ENCODE results near the gene GCC2.

GCC2 gene

GRCh38 chr2:108541451-108541850 lies 92.4 kb downstream of the GCC2 start:
- TF ChIP-seq FOXP2 (optimal IDR thresholded peaks at IDR 0.05; ENCODE audit: borderline replicate concordance, extremely low read depth, extremely low read length, insufficient read depth) (no peak), POLR2AphosphoS5 (IDR thresholded peaks at IDR 0.05; ENCODE audit: low read depth, low read length) (no peak), SIN3A (IDR thresholded peaks at IDR 0.05; ENCODE audit: borderline replicate concordance, insufficient read depth, low read length) (no peak), TAF1 (IDR thresholded peaks at IDR 0.05; ENCODE audit: borderline replicate concordance, insufficient read depth, low read length) (no peak)
- TF ChIP-seq, protein P1, sequence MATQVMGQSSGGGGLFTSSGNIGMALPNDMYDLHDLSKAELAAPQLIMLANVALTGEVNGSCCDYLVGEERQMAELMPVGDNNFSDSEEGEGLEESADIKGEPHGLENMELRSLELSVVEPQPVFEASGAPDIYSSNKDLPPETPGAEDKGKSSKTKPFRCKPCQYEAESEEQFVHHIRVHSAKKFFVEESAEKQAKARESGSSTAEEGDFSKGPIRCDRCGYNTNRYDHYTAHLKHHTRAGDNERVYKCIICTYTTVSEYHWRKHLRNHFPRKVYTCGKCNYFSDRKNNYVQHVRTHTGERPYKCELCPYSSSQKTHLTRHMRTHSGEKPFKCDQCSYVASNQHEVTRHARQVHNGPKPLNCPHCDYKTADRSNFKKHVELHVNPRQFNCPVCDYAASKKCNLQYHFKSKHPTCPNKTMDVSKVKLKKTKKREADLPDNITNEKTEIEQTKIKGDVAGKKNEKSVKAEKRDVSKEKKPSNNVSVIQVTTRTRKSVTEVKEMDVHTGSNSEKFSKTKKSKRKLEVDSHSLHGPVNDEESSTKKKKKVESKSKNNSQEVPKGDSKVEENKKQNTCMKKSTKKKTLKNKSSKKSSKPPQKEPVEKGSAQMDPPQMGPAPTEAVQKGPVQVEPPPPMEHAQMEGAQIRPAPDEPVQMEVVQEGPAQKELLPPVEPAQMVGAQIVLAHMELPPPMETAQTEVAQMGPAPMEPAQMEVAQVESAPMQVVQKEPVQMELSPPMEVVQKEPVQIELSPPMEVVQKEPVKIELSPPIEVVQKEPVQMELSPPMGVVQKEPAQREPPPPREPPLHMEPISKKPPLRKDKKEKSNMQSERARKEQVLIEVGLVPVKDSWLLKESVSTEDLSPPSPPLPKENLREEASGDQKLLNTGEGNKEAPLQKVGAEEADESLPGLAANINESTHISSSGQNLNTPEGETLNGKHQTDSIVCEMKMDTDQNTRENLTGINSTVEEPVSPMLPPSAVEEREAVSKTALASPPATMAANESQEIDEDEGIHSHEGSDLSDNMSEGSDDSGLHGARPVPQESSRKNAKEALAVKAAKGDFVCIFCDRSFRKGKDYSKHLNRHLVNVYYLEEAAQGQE (IDR thresholded peaks at IDR 0.05; ENCODE audit: insufficient read depth in 1 of 2, low read depth in 2 of 2, low read length in 2 of 2), result no peak

GRCh38 chr2:108542071-108542470 lies 93.1 kb downstream of the GCC2 start:
- TF ChIP-seq POLR2AphosphoS5 (IDR thresholded peaks at IDR 0.05; ENCODE audit: low read depth, low read length) (no peak), FOXP2 (optimal IDR thresholded peaks at IDR 0.05; ENCODE audit: borderline replicate concordance, extremely low read depth, extremely low read length, insufficient read depth) (no peak), TAF1 (IDR thresholded peaks at IDR 0.05; ENCODE audit: borderline replicate concordance, insufficient read depth, low read length) (no peak), SIN3A (IDR thresholded peaks at IDR 0.05; ENCODE audit: borderline replicate concordance, insufficient read depth, low read length) (no peak)
- TF ChIP-seq, protein P1 (IDR thresholded peaks at IDR 0.05; ENCODE audit: insufficient read depth in 1 of 2, low read depth in 2 of 2, low read length in 2 of 2), result no peak

DNA sequence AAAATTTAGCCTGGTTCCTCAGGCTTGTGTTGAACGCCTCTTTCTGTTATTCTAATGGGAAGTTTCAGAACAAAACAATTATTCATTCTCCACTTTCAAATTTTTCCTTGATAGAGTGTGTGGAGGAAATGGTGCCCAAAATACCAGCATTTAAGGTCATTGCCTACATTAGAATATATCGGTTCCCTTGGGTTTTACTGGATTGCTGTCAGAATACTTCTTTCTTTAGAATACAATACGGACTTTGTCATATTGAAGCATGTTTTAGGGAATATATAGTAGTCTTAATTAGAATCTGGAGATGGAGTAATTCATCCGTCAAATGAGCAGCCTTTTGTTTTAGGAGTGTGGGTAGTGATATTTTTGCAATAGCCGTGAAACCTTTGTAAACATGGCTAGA lies 98.6 kb downstream of the GCC2 start:
- no peak for TF ChIP-seq SIN3A (IDR thresholded peaks at IDR 0.05; ENCODE audit: borderline replicate concordance, insufficient read depth, low read length)
- TF ChIP-seq FOXP2 (optimal IDR thresholded peaks at IDR 0.05; ENCODE audit: borderline replicate concordance, extremely low read depth, extremely low read length, insufficient read depth), result no peak
- no peak for TF ChIP-seq POLR2AphosphoS5 (IDR thresholded peaks at IDR 0.05; ENCODE audit: low read depth, low read length)
- no peak for TF ChIP-seq TAF1 (IDR thresholded peaks at IDR 0.05; ENCODE audit: borderline replicate concordance, insufficient read depth, low read length)
- TF ChIP-seq, protein P1 (IDR thresholded peaks at IDR 0.05; ENCODE audit: insufficient read depth in 1 of 2, low read depth in 2 of 2, low read length in 2 of 2), result no peak

- TF ChIP-seq SIN3A (IDR thresholded peaks at IDR 0.05; ENCODE audit: borderline replicate concordance, insufficient read depth, low read length), result no peak
- TF ChIP-seq TAF1 (IDR thresholded peaks at IDR 0.05; ENCODE audit: borderline replicate concordance, insufficient read depth, low read length), result no peak
- no peak for TF ChIP-seq FOXP2 (optimal IDR thresholded peaks at IDR 0.05; ENCODE audit: borderline replicate concordance, extremely low read depth, extremely low read length, insufficient read depth)
- no peak for TF ChIP-seq POLR2AphosphoS5 (IDR thresholded peaks at IDR 0.05; ENCODE audit: low read depth, low read length)
- TF ChIP-seq, protein P1 (IDR thresholded peaks at IDR 0.05; ENCODE audit: insufficient read depth in 1 of 2, low read depth in 2 of 2, low read length in 2 of 2), result no peak
Observed at GRCh38 chr2:108548208-108549003, 99.4 kb downstream of the GCC2 start.
